Loucy (cell line): ENCODE results near the gene BCR.

Experiments used
- CTCF ChIP-seq: fragments of 200-600 bp; sonication (generic); conservative IDR thresholded peaks from 2 replicates; pipeline ENCODE4 v1.5.1; 2014; ENCODE audit warnings: mild to moderate bottlenecking, antibody characterized with exemption, low read length
- EZH2phosphoT487 ChIP-seq: fragments of 200-600 bp; IDR thresholded peaks from 2 replicates; pipeline ENCODE4 v1.6.1; 2018; ENCODE audit warnings: antibody characterized with exemption, mild to moderate bottlenecking, moderate library complexity, borderline replicate concordance

DNA sequence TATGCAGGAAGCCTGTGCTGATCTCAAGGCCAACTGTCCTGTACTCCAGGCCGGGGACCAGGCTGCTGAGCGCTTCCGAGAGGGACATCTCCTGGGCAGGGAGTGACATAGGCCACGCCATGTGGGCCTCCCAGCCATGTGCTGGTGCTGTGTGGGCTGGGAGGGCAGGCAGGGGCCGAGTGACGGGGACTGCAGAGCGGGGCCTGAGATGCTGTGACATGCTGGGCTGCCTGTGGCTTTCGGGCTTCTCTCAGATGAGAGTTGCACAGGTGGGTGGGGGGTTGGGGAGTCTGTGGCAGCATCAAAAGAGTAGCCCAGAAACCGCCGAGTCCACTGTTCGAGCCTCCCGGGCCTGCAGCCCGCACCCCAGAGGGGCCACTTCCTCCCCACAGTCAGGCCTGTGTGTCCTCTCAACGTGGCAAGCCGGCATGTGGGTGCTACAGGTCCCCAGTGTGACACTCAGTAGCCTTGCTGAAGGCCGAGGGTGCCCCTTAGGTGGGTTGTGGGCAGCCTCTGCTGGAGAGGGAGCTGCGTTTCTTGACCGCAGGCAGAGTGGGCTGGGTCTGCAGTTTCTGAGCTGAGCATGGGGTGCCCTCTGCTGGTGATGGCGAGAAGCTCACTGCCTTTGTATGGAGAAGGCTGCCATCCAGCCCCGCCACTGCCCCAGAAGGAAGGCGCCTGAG is 101.2 kb downstream of the BCR start:
- TF ChIP-seq CTCF (peak; percentile 89), EZH2phosphoT487 (no peak)
